22Rv1 (cell line): ENCODE measurements around the gene PIP5KL1.

Experiments used
- CTCF ChIP-seq: fragments of 450-650 bp; IDR thresholded peaks from 2 replicates; pipeline ENCODE4 v1.5.1; 2017; ENCODE audit warnings: mild to moderate bottlenecking
- ZFX ChIP-seq: fragments of 450-650 bp; IDR thresholded peaks from 2 replicates; pipeline ENCODE4 v1.6.1; 2017; ENCODE audit warnings: antibody characterized with exemption, borderline replicate concordance

- no peak for TF ChIP-seq CTCF
- no peak for TF ChIP-seq ZFX
Observed at GRCh38 chr9:127873223-127873691, 57.3 kb downstream of the PIP5KL1 start.
